Neutrophil (primary cell): ENCODE measurements around the gene DCTN3.

Experiments
- H3K27ac ChIP-seq: fragments of 200-600 bp; sonication (generic); 2 replicates; pipeline ENCODE4 v1.5.1; 2016; ENCODE audit warnings: mild to moderate bottlenecking, moderate library complexity
- H3K27me3 ChIP-seq: fragments of 200-600 bp; sonication (generic); 2 replicates; pipeline ENCODE4 v1.6.0; 2016; ENCODE audit warnings: mild to moderate bottlenecking
- H3K36me3 ChIP-seq: fragments of 200-600 bp; sonication (generic); 2 replicates; pipeline ENCODE4 v1.5.1; 2017
- H3K4me1 ChIP-seq, 2 experiments: fragments of 200-600 bp in 1 of 2; sonication (generic) in 1 of 2; 1 replicate in 1 of 2; 2 replicates in 1 of 2; pipeline versions ENCODE4 v1.5.1 to v1.6.1; 2013 to 2016; ENCODE audit warnings: low read depth in 1 of 2, low read length in 1 of 2, mild to moderate bottlenecking in 1 of 2, moderate library complexity in 1 of 2; ENCODE audit not compliant: control insufficient read depth in 1 of 2, insufficient read depth in 1 of 2
- H3K4me3 ChIP-seq, 2 experiments: fragments of 200-600 bp in 1 of 2; sonication (generic) in 1 of 2; 1 replicate in 1 of 2; 2 replicates in 1 of 2; pipeline ENCODE4 v1.5.1; 2013 to 2016; ENCODE audit warnings: low read depth in 1 of 2, low read length in 1 of 2, mild to moderate bottlenecking in 1 of 2, moderate library complexity in 1 of 2
- H3K9me3 ChIP-seq: fragments of 200-600 bp; sonication (generic); 2 replicates; pipeline ENCODE4 v1.5.1; 2016
- CTCF ChIP-seq: fragments of 200-600 bp; sonication (generic); IDR thresholded peaks from 2 replicates; pipeline ENCODE4 v1.5.1; 2016; ENCODE audit warnings: antibody characterized with exemption

The DCTN3 gene

GRCh38 chr9:34574571-34574970 lies 45.7 kb downstream of the DCTN3 start:
- TF ChIP-seq CTCF = no peak
- H3K27me3 ChIP-seq = peaks cover 73% of the 10 kb centered on the region
- no peaks in the 10 kb centered on the region for H3K36me3 ChIP-seq
- no peak overlapping the region for H3K4me3 ChIP-seq
- no peaks in the 10 kb centered on the region for H3K4me1 ChIP-seq
- no peaks in the 10 kb centered on the region for H3K9me3 ChIP-seq
- no peak overlapping the region for H3K27ac ChIP-seq

- no peaks in the 10 kb centered on the region for H3K9me3 ChIP-seq
- no peak overlapping the region for H3K27ac ChIP-seq
- H3K27me3 ChIP-seq = peaks cover 73% of the 10 kb centered on the region
- TF ChIP-seq CTCF = no peak
- H3K4me3 ChIP-seq = no peak overlapping the region
- H3K36me3 ChIP-seq = no peaks in the 10 kb centered on the region
- no peaks in the 10 kb centered on the region for H3K4me1 ChIP-seq
These were observed 46.5 kb downstream of the DCTN3 start for GRCh38 chr9:34573599-34574325.

GRCh38 chr9:34572628-34573027 lies 47.7 kb downstream of the DCTN3 start:
- no peaks in the 10 kb centered on the region for H3K9me3 ChIP-seq
- peaks cover 73% of the 10 kb centered on the region for H3K27me3 ChIP-seq
- no peak overlapping the region for H3K27ac ChIP-seq
- TF ChIP-seq CTCF = no peak
- no peaks in the 10 kb centered on the region for H3K4me1 ChIP-seq
- no peaks in the 10 kb centered on the region for H3K36me3 ChIP-seq
- H3K4me3 ChIP-seq = no peak overlapping the region

DNA sequence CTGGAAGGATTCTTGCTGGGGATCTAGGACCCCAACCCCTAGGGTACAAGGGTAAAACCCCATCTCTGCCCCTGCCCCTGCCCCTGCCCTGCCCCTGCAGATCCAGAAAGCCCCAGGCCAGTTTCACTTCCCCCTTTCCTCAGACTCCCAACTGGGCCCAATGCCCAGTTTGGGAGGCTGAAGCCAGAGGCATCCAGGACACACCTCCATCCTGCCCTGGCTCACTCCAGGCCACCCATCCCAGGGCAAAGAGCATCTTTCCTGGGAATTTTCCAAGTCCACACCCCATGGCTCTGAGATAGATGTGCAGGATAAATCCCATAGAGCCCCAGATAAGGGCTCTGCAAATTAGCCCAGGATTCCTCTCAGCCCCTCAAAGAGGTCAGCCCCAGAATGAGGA lies 48.2 kb downstream of the DCTN3 start:
- Histone ChIP-seq H3K27ac (no peak overlapping the region), H3K4me1 (no peaks in the 10 kb centered on the region), H3K9me3 (no peaks in the 10 kb centered on the region), H3K4me3 (no peak overlapping the region), H3K36me3 (no peaks in the 10 kb centered on the region), H3K27me3 (peaks cover 73% of the 10 kb centered on the region)
- no peak for TF ChIP-seq CTCF

- peaks cover 73% of the 10 kb centered on the region for H3K27me3 ChIP-seq
These were observed 48.8 kb downstream of the DCTN3 start for GRCh38 chr9:34571481-34571810.

More at GRCh38 chr9:34571481-34571810, 48.8 kb downstream of the DCTN3 start:
- Histone ChIP-seq H3K27ac (no peak overlapping the region), H3K4me1 (no peaks in the 10 kb centered on the region), H3K9me3 (no peaks in the 10 kb centered on the region), H3K4me3 (no peak overlapping the region), H3K36me3 (no peaks in the 10 kb centered on the region)
- no peak for TF ChIP-seq CTCF
